ENCODE measurements around the gene KIAA0753.

Gene KIAA0753

DNA sequence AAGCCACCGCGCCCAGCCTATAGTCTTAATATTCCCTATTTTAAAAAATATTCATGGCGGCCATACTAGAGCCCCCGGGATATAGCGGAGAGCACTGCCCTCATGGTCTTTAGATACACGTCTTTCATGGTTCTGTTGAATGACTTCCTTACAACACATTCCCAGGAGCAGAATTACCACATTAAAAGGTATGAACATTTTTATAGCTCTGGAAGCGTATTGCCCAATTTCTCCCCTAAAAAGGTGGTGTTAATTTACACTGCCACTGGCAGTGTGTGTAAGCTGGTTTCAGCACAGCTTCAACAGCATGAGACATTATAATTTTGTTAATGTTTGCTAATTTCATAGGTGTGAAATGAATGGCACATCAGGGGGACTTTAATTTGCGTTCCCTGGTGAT, 30.1 kb upstream of the KIAA0753 start:
- Histone ChIP-seq H3K36me3 (ENCODE audit: low read depth) (no peaks in the 10 kb centered on the region), H3K4me1 (ENCODE audit: insufficient read depth, poor library complexity, severe bottlenecking) (peaks cover 33% of the 10 kb centered on the region), H3K27me3 (ENCODE audit: insufficient read depth, poor library complexity, severe bottlenecking) (no peaks in the 10 kb centered on the region), H3K9me3 (ENCODE audit: severe bottlenecking) (no peaks in the 10 kb centered on the region), H3K27ac (ENCODE audit: poor library complexity, severe bottlenecking) (peak overlapping the region; percentile 97), H3K4me3 (ENCODE audit: severe bottlenecking) (no peak overlapping the region)
- DNase-seq (ENCODE audit: low spot score) (no peak), ATAC-seq (ENCODE audit: low read depth) (no peak)
- TF ChIP-seq, protein P1, sequence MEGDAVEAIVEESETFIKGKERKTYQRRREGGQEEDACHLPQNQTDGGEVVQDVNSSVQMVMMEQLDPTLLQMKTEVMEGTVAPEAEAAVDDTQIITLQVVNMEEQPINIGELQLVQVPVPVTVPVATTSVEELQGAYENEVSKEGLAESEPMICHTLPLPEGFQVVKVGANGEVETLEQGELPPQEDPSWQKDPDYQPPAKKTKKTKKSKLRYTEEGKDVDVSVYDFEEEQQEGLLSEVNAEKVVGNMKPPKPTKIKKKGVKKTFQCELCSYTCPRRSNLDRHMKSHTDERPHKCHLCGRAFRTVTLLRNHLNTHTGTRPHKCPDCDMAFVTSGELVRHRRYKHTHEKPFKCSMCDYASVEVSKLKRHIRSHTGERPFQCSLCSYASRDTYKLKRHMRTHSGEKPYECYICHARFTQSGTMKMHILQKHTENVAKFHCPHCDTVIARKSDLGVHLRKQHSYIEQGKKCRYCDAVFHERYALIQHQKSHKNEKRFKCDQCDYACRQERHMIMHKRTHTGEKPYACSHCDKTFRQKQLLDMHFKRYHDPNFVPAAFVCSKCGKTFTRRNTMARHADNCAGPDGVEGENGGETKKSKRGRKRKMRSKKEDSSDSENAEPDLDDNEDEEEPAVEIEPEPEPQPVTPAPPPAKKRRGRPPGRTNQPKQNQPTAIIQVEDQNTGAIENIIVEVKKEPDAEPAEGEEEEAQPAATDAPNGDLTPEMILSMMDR (IDR thresholded peaks at IDR 0.05; ENCODE audit: poor library complexity, severe bottlenecking): no peak

DNA sequence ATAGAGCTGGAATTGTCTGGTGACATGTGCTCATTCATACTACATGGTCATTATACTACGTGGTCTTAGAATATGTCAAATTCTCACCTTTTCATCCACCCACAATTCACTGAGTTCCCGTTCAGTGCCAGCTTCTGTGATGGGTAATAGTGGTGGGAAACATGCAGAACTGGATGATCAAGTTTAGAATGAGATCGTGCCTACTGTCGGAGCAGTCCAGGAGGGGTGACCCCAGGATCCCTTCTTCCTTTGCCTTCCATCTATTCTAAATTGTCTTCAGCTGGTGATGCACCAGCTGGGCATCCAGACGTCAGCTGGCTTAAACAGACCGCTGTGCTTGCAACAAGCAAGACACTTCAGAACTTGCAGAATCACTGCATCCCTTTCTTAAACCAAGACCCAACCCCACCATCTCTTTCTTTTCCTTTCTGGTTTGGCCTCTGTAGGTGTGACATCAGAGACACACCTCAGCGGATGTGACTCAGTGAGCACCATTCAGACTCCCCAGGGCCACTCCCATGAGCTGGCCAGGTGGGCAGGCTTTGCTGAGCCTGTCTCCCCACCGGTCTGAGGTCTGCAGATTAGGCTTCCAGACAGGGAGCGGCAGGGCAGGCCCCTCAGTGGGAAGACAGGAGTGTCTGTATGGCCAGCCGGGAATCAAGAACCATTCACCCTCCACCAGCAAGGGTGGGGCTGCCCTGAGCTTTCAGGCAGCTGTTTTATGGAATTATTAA, 29.1 kb upstream of the KIAA0753 start:
- H3K27ac ChIP-seq (ENCODE audit: poor library complexity, severe bottlenecking): peak overlapping the region; percentile 97
- H3K9me3 ChIP-seq (ENCODE audit: severe bottlenecking): no peaks in the 10 kb centered on the region
- TF ChIP-seq, protein P1 (IDR thresholded peaks at IDR 0.05; ENCODE audit: poor library complexity, severe bottlenecking): no peak
- peak; percentile 95 for DNase-seq (ENCODE audit: low spot score)
- H3K36me3 ChIP-seq (ENCODE audit: low read depth): no peaks in the 10 kb centered on the region
- H3K27me3 ChIP-seq (ENCODE audit: insufficient read depth, poor library complexity, severe bottlenecking): no peaks in the 10 kb centered on the region
- H3K4me3 ChIP-seq (ENCODE audit: severe bottlenecking): no peak overlapping the region
- ATAC-seq (ENCODE audit: low read depth): peak; percentile 91
- H3K4me1 ChIP-seq (ENCODE audit: insufficient read depth, poor library complexity, severe bottlenecking): peaks cover 33% of the 10 kb centered on the region

DNA sequence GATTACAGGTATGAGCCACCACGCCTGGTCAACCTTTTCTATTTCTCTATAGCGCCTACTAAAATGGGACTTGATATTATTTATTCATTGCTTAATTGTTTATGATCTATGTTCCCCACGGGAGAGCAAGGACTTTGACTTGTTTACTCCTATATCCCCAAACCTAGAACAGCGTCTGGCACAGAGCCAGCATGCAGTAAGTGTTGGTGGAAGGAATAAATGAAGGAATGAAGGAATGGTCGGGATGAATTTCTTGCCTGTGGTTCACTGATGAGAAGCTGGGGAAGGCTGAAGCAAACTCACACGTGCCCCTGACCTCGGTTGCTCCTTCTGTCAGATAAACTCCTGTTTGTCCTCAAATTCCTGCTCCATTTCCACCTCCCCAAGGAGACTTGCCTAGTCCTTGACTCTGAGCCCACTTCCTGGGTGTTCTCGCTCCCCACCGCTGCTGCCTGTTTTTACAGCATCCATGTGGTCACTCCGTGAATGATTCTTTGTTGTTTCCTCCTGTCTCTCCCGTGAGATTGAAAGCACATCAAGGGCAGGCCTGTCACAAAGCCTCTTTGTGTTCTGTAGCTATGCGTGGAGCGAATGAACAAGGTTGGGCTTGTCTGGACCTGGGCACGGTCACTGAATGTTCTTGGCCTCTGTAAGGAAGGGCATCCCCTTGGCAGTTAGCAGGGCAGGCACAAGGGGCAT, 28.4 kb upstream of the KIAA0753 start:
- H3K27ac ChIP-seq (ENCODE audit: poor library complexity, severe bottlenecking): peak overlapping the region; percentile 97
- no peak for DNase-seq (ENCODE audit: low spot score)
- H3K9me3 ChIP-seq (ENCODE audit: severe bottlenecking): no peaks in the 10 kb centered on the region
- H3K4me1 ChIP-seq (ENCODE audit: insufficient read depth, poor library complexity, severe bottlenecking): peaks cover 33% of the 10 kb centered on the region
- TF ChIP-seq, protein P1 (IDR thresholded peaks at IDR 0.05; ENCODE audit: poor library complexity, severe bottlenecking): no peak
- no peaks in the 10 kb centered on the region for H3K27me3 ChIP-seq (ENCODE audit: insufficient read depth, poor library complexity, severe bottlenecking)
- no peaks in the 10 kb centered on the region for H3K36me3 ChIP-seq (ENCODE audit: low read depth)
- H3K4me3 ChIP-seq (ENCODE audit: severe bottlenecking): no peak overlapping the region
- ATAC-seq (ENCODE audit: low read depth): no peak

DNA sequence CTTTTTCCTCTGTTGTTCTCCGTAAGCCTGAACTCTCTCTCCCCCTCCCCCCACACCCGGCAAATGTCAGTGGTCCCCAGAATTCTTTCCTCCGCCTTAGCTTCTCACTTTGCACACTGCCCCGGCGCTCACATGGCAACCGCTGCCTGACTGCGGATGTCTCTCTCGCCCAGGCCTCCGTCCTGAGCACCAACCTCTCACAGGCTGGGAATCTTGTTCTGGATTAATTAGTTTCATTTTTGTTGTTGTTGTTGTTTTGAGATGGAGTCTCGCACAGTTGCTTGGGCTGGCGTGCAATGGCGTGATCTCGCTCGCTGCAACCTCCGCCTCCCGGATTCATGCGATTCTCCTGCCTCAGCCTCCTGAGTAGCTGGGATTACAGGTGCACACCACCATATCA, 27.7 kb upstream of the KIAA0753 start:
- Histone ChIP-seq H3K4me3 (ENCODE audit: severe bottlenecking) (no peak overlapping the region), H3K4me1 (ENCODE audit: insufficient read depth, poor library complexity, severe bottlenecking) (peaks cover 33% of the 10 kb centered on the region), H3K27ac (ENCODE audit: poor library complexity, severe bottlenecking) (peak overlapping the region; percentile 97), H3K36me3 (ENCODE audit: low read depth) (no peaks in the 10 kb centered on the region), H3K27me3 (ENCODE audit: insufficient read depth, poor library complexity, severe bottlenecking) (no peaks in the 10 kb centered on the region), H3K9me3 (ENCODE audit: severe bottlenecking) (no peaks in the 10 kb centered on the region)
- DNase-seq (ENCODE audit: low spot score): no peak
- TF ChIP-seq, protein P1 (IDR thresholded peaks at IDR 0.05; ENCODE audit: poor library complexity, severe bottlenecking): no peak
- ATAC-seq (ENCODE audit: low read depth): no peak

DNA sequence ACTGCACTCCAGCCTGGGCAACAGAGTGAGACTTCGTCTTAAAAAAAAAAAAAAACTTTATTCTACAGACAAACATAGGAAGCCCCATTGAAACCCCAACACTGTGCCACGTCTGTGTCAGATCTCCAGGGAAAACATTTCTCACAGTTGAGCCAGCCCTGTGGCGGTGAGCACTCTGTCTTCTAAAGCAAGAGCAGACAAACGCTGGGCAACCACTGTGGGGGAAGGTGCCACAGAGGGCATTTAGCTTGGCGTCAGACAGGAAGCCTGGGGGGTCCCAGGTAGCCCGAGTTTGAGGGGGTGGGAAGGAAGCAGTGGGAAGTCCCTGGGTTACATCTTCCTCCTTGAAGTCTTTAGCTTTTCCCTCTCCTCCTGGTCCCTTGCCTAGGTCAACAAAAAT, 27.0 kb upstream of the KIAA0753 start:
- ATAC-seq (ENCODE audit: low read depth): no peak

More for the DNA sequence above, 27.0 kb upstream of the KIAA0753 start:
- Histone ChIP-seq H3K27ac (ENCODE audit: poor library complexity, severe bottlenecking) (peak overlapping the region; percentile 97), H3K4me3 (ENCODE audit: severe bottlenecking) (no peak overlapping the region), H3K9me3 (ENCODE audit: severe bottlenecking) (no peaks in the 10 kb centered on the region), H3K27me3 (ENCODE audit: insufficient read depth, poor library complexity, severe bottlenecking) (no peaks in the 10 kb centered on the region), H3K36me3 (ENCODE audit: low read depth) (no peaks in the 10 kb centered on the region), H3K4me1 (ENCODE audit: insufficient read depth, poor library complexity, severe bottlenecking) (peaks cover 33% of the 10 kb centered on the region)
- DNase-seq (ENCODE audit: low spot score): no peak
- TF ChIP-seq, protein P1 (IDR thresholded peaks at IDR 0.05; ENCODE audit: poor library complexity, severe bottlenecking): no peak
